Measurements from ENCODE around the gene LRRC56.
A peak's percentile ranks its signal among the peaks of the same experiment; 100 is the strongest.

LRRC56 gene

DNA sequence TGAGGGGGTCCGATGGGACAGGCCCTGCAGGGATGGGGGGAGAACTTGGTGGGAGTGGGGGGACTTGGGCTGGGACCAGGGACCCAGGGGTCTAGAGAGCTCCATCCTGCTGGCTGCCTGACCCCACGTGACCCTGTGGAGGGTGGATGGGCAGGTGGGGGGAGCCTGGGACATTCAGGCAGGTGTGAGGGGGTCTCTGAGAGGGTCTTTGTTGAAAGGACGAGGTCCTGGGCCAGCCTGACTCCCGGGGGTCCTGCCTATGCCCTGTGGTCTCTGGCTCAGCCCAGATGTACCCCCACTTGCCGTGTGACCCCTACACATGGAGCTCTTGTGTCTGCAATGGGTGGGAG is 7.5 kb downstream of the LRRC56 start:
- no peak for DNase-seq

DNA sequence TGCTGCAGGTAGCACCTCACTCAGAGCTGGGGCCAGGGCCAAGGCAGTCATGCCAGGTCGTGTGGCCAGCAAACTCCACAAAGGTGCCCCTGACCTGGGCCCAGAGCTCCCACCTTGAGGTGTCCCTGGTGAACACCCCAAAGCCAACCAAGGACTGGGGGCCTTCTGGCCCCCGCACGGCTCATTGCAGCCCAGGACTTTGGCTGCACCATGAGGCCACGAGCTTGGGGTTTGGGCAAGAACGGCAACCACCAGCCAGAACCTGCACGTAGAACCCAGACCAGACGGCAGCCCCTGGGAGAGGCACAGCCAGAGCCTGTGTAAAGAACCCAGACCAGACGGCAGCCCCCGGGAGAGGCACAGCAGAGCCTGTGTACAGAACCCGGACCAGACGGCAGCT is 7.8 kb downstream of the LRRC56 start:
- DNase-seq, result no peak

DNA sequence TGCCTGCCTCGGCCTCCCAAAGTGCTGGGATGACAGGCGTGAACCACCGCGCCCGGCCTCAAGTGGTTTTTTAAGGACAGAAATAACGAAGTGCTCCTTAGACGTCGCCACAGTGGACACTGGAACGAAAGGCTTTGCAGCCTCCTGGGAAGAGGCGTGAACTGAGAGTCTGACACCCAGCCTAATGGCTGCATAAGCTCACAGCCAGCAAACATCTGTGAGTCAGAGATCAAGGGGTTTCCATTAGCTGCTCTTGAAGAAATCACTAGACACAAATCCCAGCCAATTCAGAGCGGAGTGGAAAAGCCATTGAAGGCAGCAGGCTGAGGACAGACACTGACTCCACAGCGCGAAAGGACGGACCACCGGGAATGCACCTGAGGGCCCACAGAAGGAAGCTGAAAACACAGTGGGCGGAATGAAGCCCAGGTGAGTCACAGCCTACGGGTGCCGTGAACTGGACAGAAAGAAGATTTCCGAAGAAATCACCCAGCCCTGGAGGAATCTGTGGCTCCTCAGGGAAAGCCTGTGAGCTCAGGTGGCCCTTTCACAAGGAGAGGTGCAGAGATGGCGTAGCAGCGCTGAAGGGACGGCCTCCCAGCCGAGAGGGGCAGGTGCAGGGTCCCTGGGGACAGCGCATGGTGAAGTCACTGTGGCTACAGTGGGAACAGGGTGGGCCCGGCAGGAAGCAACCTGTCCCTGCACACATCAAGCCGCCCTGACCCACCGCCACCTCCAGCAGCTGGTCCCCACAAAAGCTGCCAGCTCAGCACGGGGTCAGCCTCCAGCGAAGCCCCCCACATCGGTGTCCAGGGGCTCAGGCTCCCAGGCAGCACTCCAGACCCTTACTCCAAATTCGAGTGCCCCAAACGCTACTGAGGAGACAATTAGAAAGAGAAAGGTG is 11.6 kb downstream of the LRRC56 start:
- DNase-seq, result no peak

DNA sequence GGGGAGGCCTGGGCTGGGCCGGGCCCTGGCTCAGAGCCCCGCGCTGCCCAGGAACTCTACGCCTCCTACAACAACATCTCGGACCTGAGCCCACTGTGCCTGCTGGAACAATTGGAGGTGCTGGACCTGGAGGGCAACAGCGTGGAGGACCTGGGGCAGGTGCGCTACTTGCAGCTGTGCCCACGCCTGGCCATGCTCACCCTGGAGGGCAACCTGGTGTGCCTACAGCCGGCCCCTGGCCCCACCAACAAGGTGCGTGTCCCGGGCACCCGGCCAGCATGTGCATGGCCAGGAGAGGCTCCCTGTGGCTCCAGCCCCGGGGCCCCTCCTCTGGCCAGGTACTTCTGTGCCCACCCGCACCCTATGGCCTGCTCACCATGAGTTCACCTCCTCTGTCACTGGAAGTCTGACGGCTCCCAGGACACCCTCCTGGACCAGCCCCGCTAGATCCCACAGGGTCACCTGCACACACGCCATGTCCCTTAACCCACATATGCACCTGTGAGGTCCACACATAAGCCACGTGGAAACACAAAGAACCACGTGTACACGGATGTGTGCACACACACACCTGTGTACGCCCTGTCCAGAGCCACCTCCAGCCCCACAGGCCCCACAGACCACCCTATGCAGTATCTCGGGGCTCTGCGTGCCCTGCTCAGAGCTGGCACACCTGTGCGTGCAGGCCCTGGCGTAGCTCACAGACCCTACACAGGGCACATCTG is 12.9 kb downstream of the LRRC56 start:
- DNase-seq, result no peak

DNA sequence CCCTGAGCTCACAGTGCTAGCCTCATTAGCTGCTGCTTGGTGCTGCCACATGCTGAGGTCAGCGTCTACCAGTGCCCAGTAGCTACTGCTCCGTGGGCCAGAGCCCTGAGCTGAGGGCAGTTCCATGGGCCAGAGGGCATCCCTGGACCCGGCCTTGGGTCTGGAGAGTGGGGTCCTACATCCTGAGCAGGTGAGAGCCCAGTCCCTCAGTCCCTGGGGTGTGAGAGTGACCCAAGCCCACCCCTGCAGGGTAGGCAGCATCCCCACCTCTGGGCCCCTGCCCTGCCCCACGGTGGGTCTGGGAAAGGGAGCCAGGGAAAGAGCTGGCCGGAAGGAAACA is 13.4 kb downstream of the LRRC56 start:
- no peak for DNase-seq

DNA sequence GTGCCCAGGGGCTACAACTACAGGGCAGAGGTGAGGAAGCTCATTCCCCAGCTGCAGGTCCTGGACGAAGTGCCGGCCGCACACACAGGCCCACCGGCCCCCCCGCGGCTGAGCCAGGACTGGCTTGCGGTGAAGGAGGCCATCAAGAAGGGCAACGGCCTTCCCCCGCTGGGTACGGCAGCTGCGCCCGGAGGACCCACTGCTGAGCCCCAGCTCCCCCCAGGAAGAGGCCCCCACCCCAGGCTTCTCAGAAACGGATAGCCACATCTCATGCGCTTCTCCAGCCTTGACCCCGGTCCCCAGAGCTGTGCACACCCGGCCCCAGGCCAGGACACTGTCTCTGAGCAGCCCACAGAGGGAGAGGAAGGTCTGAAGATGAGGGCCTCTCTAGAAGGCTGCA is 13.8 kb downstream of the LRRC56 start:
- DNase-seq, result no peak

DNA sequence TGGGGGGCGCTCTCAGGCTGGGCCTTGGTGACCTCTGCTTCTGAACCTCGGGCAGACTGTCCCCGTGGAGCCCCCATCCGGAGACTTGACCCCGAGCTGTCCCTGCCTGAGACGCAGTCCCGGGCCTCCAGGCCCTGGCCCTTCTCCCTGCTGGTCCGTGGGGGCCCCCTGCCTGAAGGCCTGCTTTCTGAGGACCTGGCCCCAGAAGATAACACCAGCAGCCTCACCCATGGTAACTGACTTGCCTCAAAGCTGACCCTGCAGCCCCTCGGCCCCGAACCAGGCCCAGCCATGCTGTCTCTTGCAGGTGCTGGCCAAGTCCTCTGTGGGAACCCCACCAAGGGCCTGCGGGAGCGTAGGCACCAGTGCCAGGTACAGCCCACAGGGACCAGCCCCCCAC is 14.3 kb downstream of the LRRC56 start:
- no peak for DNase-seq

DNA sequence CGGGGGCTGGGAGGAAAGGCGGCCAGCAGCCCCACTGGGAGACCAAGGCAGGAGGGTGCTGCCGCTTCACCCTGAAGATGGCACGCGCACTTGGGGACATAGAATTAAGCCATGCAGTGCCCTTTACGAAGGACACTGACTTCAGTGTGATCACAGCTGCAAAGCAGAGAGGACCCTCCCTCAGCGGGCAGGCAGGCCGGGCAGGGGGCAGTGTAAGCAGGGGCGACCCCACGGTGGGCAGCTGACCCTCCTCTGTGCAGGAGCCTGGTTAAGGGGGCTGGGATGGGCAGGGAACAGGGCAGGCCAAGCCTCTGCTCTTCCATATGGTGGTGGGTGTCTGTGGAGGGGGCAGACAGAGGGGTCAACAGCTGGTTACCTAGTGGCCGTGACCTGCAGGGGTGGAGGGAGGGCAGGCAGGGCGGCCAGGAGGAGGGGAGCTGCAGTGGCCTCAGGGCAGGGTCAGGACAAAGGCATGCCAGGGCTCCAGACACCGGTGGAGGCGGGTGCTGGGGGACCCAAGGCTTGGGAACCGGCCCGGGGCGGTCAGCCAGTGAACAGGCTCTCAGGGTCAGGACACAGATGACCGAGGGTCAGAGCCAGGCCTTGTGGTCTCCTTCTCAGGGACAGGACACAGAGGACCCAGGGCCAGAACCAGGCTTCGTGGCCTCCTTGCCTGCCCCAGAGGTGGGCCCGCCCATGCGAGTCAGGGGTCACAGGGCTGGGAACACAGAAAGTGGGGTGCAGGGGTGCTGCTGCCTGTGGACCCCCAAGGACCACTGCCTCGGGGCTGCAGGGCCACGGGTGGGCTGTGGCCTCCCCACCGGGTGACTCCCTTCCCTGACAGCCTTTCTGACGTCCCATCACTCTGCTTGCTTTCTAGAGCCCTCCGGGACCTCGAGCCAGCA is 16.0 kb downstream of the LRRC56 start:
- no peak for DNase-seq

DNA sequence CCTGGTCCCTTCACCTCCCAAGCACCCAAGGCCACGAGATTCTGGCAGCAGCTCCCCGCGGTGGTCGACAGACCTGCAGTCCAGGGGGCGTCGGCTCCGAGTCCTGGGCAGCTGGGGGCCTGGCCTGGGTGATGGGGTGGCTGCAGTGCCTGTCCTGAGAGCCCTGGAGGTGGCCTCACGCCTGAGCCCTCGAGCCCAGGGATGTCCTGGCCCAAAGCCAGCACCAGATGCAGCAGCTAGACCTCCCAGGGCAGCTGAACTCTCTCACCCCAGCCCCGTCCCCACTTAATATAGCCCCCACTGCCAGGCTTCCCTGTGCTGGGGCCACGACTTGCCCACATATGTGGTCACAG is 16.6 kb downstream of the LRRC56 start:
- DNase-seq, result no peak

DNA sequence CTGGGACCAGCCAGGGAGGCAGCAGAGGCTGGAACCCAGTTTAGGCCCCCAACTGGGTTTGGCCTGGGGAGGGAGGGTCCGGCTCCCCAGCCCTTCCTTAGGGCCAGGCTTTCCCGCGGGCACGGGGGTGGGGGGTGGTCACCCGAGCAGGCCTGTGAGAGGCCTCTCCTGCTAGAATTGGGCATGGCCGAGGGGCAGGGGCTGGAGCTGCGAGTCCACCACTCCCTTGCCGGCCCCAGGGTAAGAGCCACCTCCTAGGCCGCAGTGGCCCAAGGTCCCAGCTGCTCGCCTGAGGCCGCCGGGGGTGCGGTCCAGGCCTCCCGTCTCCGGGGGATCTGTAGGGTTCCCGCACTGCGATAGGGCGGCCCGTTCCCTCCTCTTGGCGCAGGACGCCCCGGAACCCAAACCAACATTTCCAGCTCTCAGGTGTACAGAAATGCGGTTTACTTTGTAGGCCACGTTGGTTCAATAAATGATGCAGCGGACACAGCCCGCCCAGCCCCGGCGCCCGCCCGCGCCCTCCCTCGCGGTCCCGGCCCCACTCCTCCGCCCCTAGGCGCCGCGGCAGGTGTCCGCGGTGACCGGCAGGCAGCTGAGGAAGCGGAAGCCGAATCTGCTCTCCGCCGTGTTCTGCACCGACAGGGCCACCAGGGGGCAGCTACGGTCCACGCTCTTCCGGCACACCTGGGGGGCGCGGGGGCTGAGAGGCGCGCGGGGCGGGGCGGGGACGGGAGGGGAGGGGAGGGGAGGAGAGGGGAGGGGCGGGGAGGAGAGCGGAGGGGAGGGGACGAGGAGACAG is 17.3 kb downstream of the LRRC56 start:
- DNase-seq, result peak; percentile 79

DNA sequence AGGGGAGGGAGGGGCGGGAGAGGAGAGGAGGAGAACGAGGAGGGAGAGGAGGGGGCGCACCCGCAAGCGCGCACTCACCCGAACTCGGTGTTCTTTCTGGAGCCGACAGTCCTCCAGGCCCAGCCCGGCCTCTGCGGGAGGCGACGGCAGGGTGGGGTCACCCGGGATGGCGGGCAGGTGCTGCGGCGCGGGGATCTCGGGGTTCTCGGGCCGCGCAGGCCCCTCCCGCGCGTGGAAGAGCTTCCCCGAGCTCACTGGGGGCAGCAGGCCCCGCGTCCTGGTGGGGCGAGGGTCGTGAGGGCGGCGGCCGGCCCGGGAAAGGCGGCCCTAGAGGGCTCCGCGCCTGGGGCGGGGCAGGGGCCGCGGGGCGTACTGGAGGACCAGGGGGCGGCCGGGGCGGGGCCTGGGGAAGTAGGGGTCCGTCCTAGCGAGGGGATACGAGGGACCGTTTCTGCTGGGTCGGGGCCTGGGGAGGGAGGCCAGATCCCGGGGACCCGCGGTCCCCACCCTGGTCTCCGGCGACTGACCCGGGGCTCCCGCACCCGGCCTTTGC is 18.0 kb downstream of the LRRC56 start:
- no peak for DNase-seq

DNA sequence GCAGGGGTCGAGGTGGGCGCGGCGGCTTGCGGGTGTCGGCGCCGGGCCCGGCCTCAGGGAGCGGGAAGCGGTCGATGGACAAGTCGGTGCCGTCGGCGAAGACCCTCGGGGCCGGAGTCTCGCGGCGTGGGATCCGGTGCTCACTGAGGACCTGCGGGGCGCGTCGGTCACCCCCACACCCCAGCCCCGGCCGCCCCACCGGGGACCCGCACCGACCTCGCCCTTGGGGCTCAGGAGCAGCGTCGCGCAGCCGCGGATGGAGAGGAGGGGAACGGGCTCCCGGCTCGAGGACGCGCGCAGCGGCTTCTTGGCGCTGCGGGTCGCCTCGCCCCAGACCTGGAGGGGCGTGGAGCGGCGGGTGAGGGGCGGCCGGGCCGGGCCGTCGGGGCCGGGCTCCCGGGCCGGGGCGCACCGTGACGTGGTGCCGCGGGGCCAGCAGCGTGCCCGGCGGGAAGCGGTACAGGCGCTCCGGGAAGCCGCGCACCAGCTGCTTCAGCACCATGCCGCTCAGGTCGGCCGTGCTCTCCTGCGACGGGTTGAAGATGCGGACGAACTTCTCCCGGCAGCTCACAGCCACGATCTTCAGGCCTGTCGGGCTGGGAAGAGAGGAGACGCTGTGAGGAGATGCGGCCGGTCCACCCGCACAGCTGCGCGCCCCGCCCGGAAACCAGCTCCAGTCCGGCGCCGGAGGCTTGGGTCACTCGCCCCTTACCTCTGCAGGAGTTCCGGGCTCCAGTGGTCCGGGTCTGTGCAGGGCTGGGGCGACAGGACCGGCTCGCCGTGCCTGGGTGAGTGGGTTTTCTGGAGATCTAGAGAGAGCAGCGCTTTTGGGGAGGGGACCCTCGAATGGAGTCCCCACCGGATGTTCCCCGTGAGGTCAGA is 18.7 kb downstream of the LRRC56 start:
- DNase-seq, result peak; percentile 56

DNA sequence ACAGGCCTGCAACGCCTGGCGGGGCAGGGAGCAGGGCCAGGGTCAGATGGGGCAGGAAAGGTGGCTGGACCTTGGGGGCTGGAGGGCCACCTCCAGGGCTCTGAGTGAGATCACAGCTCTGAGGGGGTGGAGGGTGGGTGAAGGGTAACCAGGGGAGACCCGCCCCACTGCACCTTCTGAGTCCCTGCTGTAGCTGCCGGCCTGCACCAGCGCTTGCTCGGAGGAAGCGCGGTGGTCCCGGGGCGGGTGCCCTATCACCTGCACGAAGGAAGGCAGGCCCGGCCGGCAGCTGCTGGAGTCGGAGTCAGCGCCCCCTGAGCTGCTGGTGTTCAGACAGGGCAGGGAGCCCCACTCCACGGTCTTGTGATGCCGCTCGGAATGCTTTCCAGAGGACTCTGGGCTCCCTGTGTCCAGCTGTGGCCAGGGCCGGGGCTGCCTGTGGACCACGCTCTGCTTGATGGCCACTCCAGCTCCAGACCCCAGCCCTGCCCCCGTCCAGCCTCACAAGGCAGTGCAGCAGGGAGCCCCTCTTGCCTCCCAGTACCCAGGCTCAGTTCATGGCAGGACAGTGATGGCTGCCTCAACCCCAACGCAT is 19.4 kb downstream of the LRRC56 start:
- no peak for DNase-seq

DNA sequence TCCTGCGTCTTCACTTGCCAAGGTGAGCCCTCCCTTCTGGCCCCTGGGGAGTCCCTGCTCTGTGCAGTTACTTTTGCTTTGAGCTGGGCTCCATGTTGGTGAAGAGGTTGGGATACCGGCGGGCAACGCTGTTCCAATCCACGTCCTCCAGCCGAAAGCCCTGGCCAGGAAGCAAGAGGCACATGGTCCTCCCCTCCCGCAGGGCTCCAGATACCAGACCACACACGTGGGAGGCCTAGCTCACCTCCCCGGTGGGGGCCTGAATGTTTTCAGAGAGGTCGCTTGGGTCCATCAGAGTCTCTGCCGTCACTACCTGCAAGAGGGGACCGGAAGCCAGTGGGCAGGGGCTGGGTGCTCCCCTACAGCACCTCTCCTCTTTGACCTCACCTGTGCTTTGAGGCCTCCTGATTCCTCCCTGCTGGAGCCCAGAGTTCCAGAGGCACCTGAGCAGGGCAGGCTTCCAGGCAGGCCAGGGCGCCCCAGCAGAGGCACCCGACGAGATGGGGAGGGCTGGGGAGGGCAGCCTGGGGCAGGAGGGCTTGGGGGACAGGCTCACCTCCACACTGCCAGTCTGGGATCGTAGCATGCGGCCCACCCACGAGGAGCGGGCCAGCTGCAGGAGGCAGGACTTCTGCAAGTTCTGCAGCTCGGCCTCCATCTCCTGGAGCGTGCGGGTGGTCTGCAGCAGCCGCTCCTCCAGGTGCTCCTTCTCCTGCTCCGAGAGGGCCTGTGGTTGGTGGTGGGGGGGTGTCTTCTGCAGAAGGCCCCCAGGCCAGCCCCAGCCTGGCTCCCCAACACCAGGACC is 20.2 kb downstream of the LRRC56 start:
- no peak for DNase-seq

DNA sequence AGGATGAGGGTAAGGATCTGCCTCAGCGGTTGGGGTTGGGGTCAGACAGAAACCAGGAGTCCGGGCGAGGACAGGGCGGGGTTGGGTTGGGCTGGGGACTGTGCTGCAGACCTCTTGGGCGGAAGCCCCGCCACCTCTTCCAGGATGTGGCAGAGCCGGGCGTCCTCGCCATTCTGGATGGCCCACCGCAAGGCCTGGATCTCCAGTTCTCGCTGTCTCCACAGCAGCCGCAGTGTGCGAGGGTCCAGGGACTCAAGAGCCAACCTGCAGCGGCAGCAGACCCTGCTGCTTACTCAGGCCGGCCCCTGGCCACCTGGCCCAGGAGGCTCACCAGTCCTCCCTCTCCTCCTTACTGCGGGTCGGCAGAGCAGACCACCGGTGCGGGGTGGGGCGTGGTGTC is 21.2 kb downstream of the LRRC56 start:
- no peak for DNase-seq

DNA sequence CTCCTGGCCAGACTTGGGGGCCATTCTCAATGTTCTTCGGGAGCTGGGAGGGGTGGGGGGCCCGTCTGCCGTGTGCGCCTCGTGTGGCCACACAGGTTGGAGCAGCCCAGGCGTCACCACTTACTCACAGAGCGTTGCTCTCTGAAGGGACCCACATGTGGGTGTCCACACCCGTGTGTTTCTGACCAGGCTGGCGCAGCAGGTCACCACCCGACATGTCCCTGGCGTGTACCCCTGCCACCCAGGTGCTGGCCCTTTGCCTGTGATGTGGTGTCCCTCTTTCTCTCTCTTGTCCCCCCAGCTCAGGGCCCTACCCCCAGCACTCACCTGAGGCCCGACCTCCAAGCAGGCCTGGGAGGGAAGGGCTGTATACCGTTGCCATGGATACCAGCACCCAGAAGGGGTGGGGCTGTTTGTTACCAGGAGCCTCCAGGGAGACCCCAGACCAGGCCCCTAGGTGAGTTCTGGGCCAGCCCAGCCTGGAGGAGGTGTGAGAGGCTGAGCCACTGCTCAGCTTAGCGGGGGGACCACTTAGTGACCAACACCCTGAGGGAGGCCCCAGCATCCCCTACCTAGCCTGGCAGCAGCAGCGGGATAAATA is 21.8 kb downstream of the LRRC56 start:
- no peak for DNase-seq

DNA sequence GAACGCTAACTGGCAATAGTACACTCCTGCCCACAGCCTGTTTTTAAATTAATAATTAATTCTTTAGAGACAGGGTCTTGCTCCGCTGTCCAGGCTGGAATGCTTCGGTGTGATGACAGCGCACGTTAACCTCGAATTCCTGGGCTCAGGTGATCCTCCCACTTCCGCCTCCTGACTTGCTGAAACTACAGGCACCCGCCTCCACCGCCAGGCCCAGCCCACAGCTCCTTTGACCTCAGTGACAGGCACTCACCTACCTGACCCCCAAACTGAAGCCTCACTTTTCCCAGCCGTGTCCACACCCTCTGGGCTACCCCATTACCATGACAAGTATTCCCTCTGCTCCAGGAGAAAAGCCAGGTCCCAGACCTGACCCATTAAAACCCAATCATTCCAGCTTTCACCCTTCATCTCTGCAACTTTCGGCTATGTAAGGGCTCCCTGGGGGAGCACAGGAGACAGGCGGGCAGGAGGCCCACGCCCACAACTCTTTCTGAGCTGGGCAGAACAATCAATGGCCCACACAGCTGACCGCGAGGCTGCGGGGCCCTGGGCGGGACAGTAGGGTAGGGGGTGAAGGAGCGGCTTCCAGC is 22.5 kb downstream of the LRRC56 start:
- no peak for DNase-seq

DNA sequence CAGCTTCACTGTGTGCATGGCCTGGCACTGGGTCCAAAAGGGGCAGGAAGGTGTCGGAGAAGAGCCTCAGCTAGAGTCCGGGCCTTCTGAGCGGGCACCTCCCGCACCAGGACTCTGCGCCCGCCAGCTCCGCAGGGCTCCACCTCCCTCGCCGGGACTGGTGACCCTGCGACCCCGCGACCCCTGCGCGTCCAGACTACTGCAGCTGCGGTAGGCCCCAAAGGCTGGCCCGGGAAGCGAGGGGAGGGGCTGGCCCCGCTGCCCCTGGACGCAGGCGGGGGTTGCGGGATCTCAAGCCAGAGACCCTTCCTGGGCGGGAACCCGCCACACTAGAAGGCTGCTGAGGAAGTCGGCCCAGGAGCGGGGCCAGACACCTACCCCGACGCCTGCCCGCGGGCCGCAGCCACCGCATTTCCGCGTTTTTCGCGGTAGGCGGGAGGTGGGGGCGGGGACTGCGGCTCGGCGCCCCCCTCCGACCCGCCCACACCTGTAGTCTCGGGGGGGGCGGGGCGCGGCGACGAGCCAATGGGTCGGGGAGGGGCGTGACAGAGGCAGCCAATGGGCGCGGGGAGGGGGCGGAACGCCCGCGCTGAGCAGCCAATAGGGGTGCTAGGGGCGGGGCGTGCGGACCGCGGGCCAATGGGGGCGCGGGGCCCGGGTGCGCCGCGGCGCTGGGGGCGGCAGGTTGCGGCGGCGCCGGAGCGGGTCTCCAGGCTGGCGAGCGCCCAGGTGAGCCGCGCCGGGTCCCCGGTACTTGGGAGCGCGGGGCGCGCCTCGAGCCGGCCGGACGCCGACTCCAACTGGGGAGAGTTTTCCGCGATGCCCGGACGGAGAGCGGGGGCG is 23.2 kb downstream of the LRRC56 start, which contains the start of the genes LMNTD2 and RASSF7:
LMNTD2 (minus strand) TSS at position 434 of the 843 bp plus-strand sequence; CDS start at position 412, 22 bp downstream.
RASSF7 (plus strand) TSS at position 666 of the 843 bp plus-strand sequence. CDS start 799 bp downstream, outside the sequence.
- DNase-seq, result peak; percentile 95
